GM21737 (cell line): ENCODE results near the gene BAIAP2.

Experiments used
- ATAC-seq: cut with Tn5 transposase; IDR thresholded peaks from one replicate; pipeline ENCODE4 v1.9.1; 2021; ENCODE audit warnings: mild to moderate bottlenecking, moderate library complexity; ENCODE audit not compliant: unreplicated experiment

BAIAP2 gene

GRCh38 chr17:81084680-81085419, 49.9 kb downstream of the BAIAP2 start:
- ATAC-seq, result no peak

GRCh38 chr17:81085420-81085911, 50.5 kb downstream of the BAIAP2 start:
- ATAC-seq, result no peak

GRCh38 chr17:81086789-81087551, 52.0 kb downstream of the BAIAP2 start:
- no peak for ATAC-seq

GRCh38 chr17:81090361-81091136, 55.6 kb downstream of the BAIAP2 start:
- no peak for ATAC-seq

GRCh38 chr17:81091154-81091553, 56.2 kb downstream of the BAIAP2 start:
- ATAC-seq, result no peak

- no peak for ATAC-seq
Observed at GRCh38 chr17:81091774-81092517, 57.0 kb downstream of the BAIAP2 start.

- ATAC-seq, result no peak
Observed at GRCh38 chr17:81092518-81093095, 57.7 kb downstream of the BAIAP2 start.

GRCh38 chr17:81093619-81094508, 58.9 kb downstream of the BAIAP2 start:
- no peak for ATAC-seq

- no peak for ATAC-seq
Observed at GRCh38 chr17:81094509-81095382, 59.8 kb downstream of the BAIAP2 start.

- no peak for ATAC-seq
Observed at GRCh38 chr17:81095383-81095762, 60.4 kb downstream of the BAIAP2 start.

GRCh38 chr17:81096741-81097133, 61.8 kb downstream of the BAIAP2 start:
- ATAC-seq, result no peak

GRCh38 chr17:81097134-81097942, 62.4 kb downstream of the BAIAP2 start:
- ATAC-seq, result no peak

GRCh38 chr17:81097943-81098308, 63.0 kb downstream of the BAIAP2 start:
- ATAC-seq, result no peak

GRCh38 chr17:81099888-81100287, 64.9 kb downstream of the BAIAP2 start:
- ATAC-seq, result no peak

GRCh38 chr17:81100668-81101067, 65.7 kb downstream of the BAIAP2 start:
- ATAC-seq, result no peak

- no peak for ATAC-seq
Observed at GRCh38 chr17:81101614-81102306, 66.8 kb downstream of the BAIAP2 start.

- no peak for ATAC-seq
Observed at GRCh38 chr17:81102352-81102751, 67.4 kb downstream of the BAIAP2 start.
